Liver (tissue), 3 donors: ENCODE results near the gene HOXA4.

Source experiments
- EGR1 ChIP-seq, 2 donors: IDR thresholded peaks; 2 replicates each; pipeline ENCODE4 v1.6.1; 2016 to 2018; ENCODE audit warnings: antibody characterized with exemption in 2 of 2, low read depth in 2 of 2
- GABPA ChIP-seq, 2 donors: IDR thresholded peaks in 1 of 2; conservative IDR thresholded peaks in 1 of 2; 2 replicates each; pipeline ENCODE4 v1.6.1; 2016; ENCODE audit warnings: antibody characterized with exemption in 2 of 2, mild to moderate bottlenecking in 1 of 2, moderate library complexity in 1 of 2
- RAD21 ChIP-seq, 2 donors: IDR thresholded peaks; 2 replicates each; pipeline ENCODE4 v1.6.1; 2016; ENCODE audit warnings: antibody characterized with exemption in 2 of 2, mild to moderate bottlenecking in 2 of 2
- TAF1 ChIP-seq: conservative IDR thresholded peaks from 2 replicates; pipeline ENCODE4 v1.6.1; 2016; ENCODE audit warnings: antibody characterized with exemption, mild to moderate bottlenecking
- TF ChIP-seq, protein P1 (sequence below): fragments of 150-350 bp; IDR thresholded peaks from 2 replicates; pipeline ENCODE4 v1.5.1; 2017; ENCODE audit warnings: improper control_type of control experiment, low read depth, low read length; ENCODE audit not compliant: missing input control
- TF ChIP-seq, protein P2 (sequence below): IDR thresholded peaks from 2 replicates; pipeline ENCODE4 v1.6.1; 2016; ENCODE audit warnings: antibody characterized with exemption
- TF ChIP-seq, protein P3 (sequence below): IDR thresholded peaks from 2 replicates; pipeline ENCODE4 v1.6.1; 2016; ENCODE audit warnings: antibody characterized with exemption
- TF ChIP-seq, protein P4 (sequence below): IDR thresholded peaks from 2 replicates; pipeline ENCODE4 v1.6.1; 2016; ENCODE audit warnings: antibody characterized with exemption, mild to moderate bottlenecking
- donor health status: healthy.
- donor health status: healthy.

DNA sequence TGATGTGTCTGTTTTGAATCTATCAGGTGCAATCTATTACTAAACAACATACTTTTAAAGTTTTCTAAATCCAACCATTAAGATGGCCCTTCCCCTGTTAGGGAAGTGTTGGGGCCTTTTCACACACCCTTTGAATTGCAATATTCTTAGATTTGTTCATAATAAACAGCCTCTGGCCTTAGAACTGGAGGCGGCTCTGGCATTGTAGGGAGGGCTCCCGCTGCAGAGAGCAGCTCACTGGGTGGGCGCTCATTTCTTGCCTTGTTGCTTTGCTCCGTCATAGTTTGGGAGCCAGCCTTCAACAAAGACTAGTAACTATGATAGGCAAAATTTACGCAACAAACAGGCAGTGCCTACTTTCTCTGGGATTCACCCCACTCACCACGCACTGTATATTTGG, 47.8 kb upstream of the HOXA4 start:
- TF ChIP-seq, protein P1, sequence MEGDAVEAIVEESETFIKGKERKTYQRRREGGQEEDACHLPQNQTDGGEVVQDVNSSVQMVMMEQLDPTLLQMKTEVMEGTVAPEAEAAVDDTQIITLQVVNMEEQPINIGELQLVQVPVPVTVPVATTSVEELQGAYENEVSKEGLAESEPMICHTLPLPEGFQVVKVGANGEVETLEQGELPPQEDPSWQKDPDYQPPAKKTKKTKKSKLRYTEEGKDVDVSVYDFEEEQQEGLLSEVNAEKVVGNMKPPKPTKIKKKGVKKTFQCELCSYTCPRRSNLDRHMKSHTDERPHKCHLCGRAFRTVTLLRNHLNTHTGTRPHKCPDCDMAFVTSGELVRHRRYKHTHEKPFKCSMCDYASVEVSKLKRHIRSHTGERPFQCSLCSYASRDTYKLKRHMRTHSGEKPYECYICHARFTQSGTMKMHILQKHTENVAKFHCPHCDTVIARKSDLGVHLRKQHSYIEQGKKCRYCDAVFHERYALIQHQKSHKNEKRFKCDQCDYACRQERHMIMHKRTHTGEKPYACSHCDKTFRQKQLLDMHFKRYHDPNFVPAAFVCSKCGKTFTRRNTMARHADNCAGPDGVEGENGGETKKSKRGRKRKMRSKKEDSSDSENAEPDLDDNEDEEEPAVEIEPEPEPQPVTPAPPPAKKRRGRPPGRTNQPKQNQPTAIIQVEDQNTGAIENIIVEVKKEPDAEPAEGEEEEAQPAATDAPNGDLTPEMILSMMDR = no peak
- TF ChIP-seq, protein P2, sequence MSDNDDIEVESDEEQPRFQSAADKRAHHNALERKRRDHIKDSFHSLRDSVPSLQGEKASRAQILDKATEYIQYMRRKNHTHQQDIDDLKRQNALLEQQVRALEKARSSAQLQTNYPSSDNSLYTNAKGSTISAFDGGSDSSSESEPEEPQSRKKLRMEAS = no peak
- no peak for TF ChIP-seq RAD21 (IDR thresholded peaks at IDR 0.05)
- no peak for TF ChIP-seq TAF1
- TF ChIP-seq, protein P3, sequence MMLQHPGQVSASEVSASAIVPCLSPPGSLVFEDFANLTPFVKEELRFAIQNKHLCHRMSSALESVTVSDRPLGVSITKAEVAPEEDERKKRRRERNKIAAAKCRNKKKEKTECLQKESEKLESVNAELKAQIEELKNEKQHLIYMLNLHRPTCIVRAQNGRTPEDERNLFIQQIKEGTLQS = no peak
- no peak for TF ChIP-seq GABPA (IDR thresholded peaks at IDR 0.05 in 1 of 2, conservative IDR thresholded peaks at IDR 0.05 in 1 of 2)
- no peak for TF ChIP-seq EGR1 (IDR thresholded peaks at IDR 0.05; ENCODE audit: low read depth in 2 of 2)
- TF ChIP-seq, protein P4, sequence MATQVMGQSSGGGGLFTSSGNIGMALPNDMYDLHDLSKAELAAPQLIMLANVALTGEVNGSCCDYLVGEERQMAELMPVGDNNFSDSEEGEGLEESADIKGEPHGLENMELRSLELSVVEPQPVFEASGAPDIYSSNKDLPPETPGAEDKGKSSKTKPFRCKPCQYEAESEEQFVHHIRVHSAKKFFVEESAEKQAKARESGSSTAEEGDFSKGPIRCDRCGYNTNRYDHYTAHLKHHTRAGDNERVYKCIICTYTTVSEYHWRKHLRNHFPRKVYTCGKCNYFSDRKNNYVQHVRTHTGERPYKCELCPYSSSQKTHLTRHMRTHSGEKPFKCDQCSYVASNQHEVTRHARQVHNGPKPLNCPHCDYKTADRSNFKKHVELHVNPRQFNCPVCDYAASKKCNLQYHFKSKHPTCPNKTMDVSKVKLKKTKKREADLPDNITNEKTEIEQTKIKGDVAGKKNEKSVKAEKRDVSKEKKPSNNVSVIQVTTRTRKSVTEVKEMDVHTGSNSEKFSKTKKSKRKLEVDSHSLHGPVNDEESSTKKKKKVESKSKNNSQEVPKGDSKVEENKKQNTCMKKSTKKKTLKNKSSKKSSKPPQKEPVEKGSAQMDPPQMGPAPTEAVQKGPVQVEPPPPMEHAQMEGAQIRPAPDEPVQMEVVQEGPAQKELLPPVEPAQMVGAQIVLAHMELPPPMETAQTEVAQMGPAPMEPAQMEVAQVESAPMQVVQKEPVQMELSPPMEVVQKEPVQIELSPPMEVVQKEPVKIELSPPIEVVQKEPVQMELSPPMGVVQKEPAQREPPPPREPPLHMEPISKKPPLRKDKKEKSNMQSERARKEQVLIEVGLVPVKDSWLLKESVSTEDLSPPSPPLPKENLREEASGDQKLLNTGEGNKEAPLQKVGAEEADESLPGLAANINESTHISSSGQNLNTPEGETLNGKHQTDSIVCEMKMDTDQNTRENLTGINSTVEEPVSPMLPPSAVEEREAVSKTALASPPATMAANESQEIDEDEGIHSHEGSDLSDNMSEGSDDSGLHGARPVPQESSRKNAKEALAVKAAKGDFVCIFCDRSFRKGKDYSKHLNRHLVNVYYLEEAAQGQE = no peak
